B cell (primary cell): ENCODE data around the gene B9D2.
"Not testable (repeated sequence)": the region's sequence is repeated elsewhere in the genome, so short reads cannot be mapped to it uniquely, and the experiment has no call there.

Source experiments
- EZH2 ChIP-seq: IDR thresholded peaks from 2 replicates; pipeline ENCODE4 v1.6.1; 2012; ENCODE audit warnings: borderline replicate concordance, low read depth, mild to moderate bottlenecking, moderate library complexity, low read length; ENCODE audit not compliant: insufficient read depth, poor library complexity, severe bottlenecking
- TF ChIP-seq, protein P1 (sequence below): fragments of 200-600 bp; IDR thresholded peaks from one replicate; pipeline ENCODE4 v1.8.0; 2022; ENCODE audit warnings: antibody characterized with exemption, mild to moderate bottlenecking

DNA sequence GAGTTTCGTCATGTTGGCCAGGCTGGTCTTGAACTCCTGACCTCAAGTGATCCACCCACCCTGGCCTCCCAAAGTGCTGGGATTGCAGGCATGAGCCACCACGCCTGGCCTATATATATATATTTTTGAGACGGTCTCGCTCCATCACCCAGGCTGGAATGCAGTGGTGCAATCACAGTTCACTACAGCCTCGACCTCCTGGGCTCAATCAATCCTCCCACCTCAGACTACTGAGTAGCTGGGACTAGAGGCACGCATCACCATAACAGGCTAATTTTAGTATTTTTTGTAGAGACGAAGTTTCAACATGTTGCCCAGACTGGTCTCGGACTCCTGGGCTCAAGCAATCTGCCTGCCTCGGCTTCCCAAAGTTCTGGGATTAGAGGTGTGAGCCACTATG, 17.0 kb downstream of the B9D2 start:
- TF ChIP-seq, protein P1, sequence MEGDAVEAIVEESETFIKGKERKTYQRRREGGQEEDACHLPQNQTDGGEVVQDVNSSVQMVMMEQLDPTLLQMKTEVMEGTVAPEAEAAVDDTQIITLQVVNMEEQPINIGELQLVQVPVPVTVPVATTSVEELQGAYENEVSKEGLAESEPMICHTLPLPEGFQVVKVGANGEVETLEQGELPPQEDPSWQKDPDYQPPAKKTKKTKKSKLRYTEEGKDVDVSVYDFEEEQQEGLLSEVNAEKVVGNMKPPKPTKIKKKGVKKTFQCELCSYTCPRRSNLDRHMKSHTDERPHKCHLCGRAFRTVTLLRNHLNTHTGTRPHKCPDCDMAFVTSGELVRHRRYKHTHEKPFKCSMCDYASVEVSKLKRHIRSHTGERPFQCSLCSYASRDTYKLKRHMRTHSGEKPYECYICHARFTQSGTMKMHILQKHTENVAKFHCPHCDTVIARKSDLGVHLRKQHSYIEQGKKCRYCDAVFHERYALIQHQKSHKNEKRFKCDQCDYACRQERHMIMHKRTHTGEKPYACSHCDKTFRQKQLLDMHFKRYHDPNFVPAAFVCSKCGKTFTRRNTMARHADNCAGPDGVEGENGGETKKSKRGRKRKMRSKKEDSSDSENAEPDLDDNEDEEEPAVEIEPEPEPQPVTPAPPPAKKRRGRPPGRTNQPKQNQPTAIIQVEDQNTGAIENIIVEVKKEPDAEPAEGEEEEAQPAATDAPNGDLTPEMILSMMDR = not testable (repeated sequence)
- not testable (repeated sequence) for TF ChIP-seq EZH2
